Liver (tissue), 9 donors: ENCODE measurements around the gene OR10H4. TPM values are rescaled to one million over a fixed set of nuclear protein-coding genes. Genes with fewer than 3 reads are reported as not detected.

ENCODE experiments used
- DNase-seq: peaks from one replicate; pipeline ENCODE4 v3.0.0-alpha.2; 2017; ENCODE audit warnings: low spot score
- H3K27ac ChIP-seq, 2 donors: one replicate each; pipeline ENCODE4 v1.7.0; 2013; ENCODE audit warnings: inconsistent platforms in 2 of 2, low read length in 2 of 2, control low read depth in 1 of 2, low read depth in 1 of 2, mild to moderate bottlenecking in 1 of 2
- H3K27me3 ChIP-seq, 4 donors: one replicate each; pipeline versions ENCODE4 v1.6.1 to v1.7.0; 2013; ENCODE audit warnings: low read length in 3 of 4, inconsistent platforms in 1 of 4, mild to moderate bottlenecking in 1 of 4, moderate library complexity in 1 of 4; ENCODE audit not compliant: control insufficient read depth in 4 of 4, insufficient read depth in 4 of 4
- H3K36me3 ChIP-seq, 4 donors: one replicate each; pipeline versions ENCODE4 v1.6.1 to v1.7.0; 2013; ENCODE audit warnings: low read length in 3 of 4, mild to moderate bottlenecking in 3 of 4, low read depth in 1 of 4, moderate library complexity in 1 of 4; ENCODE audit not compliant: control insufficient read depth in 4 of 4, insufficient read depth in 3 of 4
- H3K4me1 ChIP-seq, 4 donors: one replicate each; pipeline versions ENCODE4 v1.6.1 to v1.7.0; 2013; ENCODE audit warnings: low read length in 3 of 4, mild to moderate bottlenecking in 3 of 4, moderate library complexity in 1 of 4; ENCODE audit not compliant: control insufficient read depth in 4 of 4, insufficient read depth in 4 of 4
- H3K4me3 ChIP-seq, 3 donors: one replicate each; pipeline versions ENCODE4 v1.6.1 to v1.7.0; 2013; ENCODE audit warnings: low read length in 3 of 3, control low read depth in 1 of 3, low read depth in 1 of 3, mild to moderate bottlenecking in 1 of 3
- H3K9ac ChIP-seq, 2 donors: one replicate each; pipeline ENCODE4 v1.7.0; 2013; ENCODE audit warnings: low read length in 2 of 2, mild to moderate bottlenecking in 2 of 2, moderate library complexity in 2 of 2, control low read depth in 1 of 2, low read depth in 1 of 2
- H3K9me3 ChIP-seq, 4 donors: one replicate each; pipeline versions ENCODE4 v1.6.1 to v1.7.0; 2013; ENCODE audit warnings: low read length in 3 of 4; ENCODE audit not compliant: control insufficient read depth in 4 of 4
- FOXA2 ChIP-seq: IDR thresholded peaks from 2 replicates; pipeline ENCODE4 v1.6.1; 2016; ENCODE audit warnings: antibody characterized with exemption
- GABPA ChIP-seq, 2 donors: IDR thresholded peaks in 1 of 2; conservative IDR thresholded peaks in 1 of 2; 2 replicates each; pipeline ENCODE4 v1.6.1; 2016; ENCODE audit warnings: antibody characterized with exemption in 2 of 2, mild to moderate bottlenecking in 1 of 2, moderate library complexity in 1 of 2
- HNF4A ChIP-seq, 2 donors: conservative IDR thresholded peaks; 2 replicates each; pipeline ENCODE4 v1.6.1; 2016; ENCODE audit warnings: antibody characterized with exemption in 2 of 2, mild to moderate bottlenecking in 2 of 2
- JUND ChIP-seq, 2 donors: IDR thresholded peaks; 2 replicates each; pipeline ENCODE4 v1.6.1; 2016; ENCODE audit warnings: antibody characterized with exemption in 2 of 2
- NR2F2 ChIP-seq: IDR thresholded peaks from 2 replicates; pipeline ENCODE4 v1.6.1; 2016; ENCODE audit warnings: antibody characterized with exemption
- TAF1 ChIP-seq: conservative IDR thresholded peaks from 2 replicates; pipeline ENCODE4 v1.6.1; 2016; ENCODE audit warnings: antibody characterized with exemption, mild to moderate bottlenecking
- WGBS: extraction: QIAGEN DNeasy Blood & Tissue Kit; methylation state at CpG from one replicate; pipeline ENCODE4 v1.1.7; 2013; 5-methylcytosine and 5-hydroxymethylcytosine counted together
- polyA plus RNA-seq, 2 donors: library from polyadenylated mRNA; stranded (reverse) in 1 of 2; unstranded in 1 of 2; fragments of 200-250 nt in 1 of 2; fragments of >200 nt in 1 of 2; fragmentation: Nextera tagmentation in 1 of 2; extraction: Ambion mirVana in 1 of 2; gene quantifications; one replicate each; pipeline versions ENCODE4 v1.2.1 to v1.2.3, GENCODE V29; 2013 to 2015
- total RNA-seq, 2 donors: library from RNA; depleted of rRNA; stranded (reverse); fragments of >200 nt; gene quantifications; one replicate each; pipeline ENCODE4 v1.2.3, GENCODE V29; 2014
- TF ChIP-seq, protein P1 (sequence below): IDR thresholded peaks from 2 replicates; pipeline ENCODE4 v1.6.1; 2016; ENCODE audit warnings: antibody characterized with exemption
- TF ChIP-seq, protein P2 (sequence below): fragments of 150-350 bp; IDR thresholded peaks from 2 replicates; pipeline ENCODE4 v1.5.1; 2017; ENCODE audit warnings: improper control_type of control experiment, low read depth, low read length; ENCODE audit not compliant: missing input control
- TF ChIP-seq, protein P3 (sequence below): IDR thresholded peaks from 2 replicates; pipeline ENCODE4 v1.6.1; 2016; ENCODE audit warnings: antibody characterized with exemption, mild to moderate bottlenecking
- donor health status: healthy.
- donor health status: healthy.
- donor health status: healthy.
- donor health status: healthy.
- donor health status: healthy.

OR10H4 gene
- total and polyA plus RNA-seq, 4 donors, result not detected

DNA sequence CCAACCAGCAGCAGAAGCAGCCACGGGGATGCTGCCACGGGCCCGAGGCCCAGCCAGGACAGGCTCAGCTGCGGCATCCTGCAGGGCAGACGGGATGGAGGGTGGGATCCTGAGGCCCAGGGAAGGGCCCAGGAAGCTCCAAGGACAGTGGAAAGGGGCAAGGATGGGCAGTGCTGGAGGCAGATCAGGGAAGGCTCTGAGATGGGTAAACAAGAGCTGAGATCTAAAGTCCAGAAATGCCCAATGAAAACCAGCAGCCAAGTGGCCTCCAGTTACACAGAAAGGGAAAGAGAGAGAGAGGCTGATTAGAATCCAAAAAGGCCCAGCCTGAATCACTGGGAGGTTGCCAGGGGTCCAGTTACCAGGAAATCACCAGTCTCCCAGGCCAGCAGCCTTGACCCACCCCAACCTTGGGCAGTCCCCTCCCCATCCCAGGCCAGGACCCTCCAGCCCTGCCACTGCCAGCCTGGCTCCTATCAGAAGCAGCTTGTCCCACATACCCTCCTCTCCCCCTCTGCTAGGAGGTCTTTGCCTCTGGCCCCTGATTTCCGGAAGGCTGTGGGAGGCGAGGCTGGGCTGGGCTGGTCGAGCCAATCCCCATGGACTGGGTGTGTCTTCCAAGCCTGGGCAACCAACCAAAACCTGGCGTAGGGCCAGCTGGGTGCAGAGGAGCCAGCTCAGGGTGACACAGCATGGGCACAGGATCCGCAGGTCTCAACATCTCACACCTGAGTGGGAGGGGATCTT is 14.3 kb upstream of the OR10H4 start, which contains the start of gene CYP4F11 (continued):
- TF ChIP-seq, protein P1, sequence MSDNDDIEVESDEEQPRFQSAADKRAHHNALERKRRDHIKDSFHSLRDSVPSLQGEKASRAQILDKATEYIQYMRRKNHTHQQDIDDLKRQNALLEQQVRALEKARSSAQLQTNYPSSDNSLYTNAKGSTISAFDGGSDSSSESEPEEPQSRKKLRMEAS, result peak; percentile 63
- TF ChIP-seq, protein P2, sequence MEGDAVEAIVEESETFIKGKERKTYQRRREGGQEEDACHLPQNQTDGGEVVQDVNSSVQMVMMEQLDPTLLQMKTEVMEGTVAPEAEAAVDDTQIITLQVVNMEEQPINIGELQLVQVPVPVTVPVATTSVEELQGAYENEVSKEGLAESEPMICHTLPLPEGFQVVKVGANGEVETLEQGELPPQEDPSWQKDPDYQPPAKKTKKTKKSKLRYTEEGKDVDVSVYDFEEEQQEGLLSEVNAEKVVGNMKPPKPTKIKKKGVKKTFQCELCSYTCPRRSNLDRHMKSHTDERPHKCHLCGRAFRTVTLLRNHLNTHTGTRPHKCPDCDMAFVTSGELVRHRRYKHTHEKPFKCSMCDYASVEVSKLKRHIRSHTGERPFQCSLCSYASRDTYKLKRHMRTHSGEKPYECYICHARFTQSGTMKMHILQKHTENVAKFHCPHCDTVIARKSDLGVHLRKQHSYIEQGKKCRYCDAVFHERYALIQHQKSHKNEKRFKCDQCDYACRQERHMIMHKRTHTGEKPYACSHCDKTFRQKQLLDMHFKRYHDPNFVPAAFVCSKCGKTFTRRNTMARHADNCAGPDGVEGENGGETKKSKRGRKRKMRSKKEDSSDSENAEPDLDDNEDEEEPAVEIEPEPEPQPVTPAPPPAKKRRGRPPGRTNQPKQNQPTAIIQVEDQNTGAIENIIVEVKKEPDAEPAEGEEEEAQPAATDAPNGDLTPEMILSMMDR, result no peak
- TF ChIP-seq GABPA (IDR thresholded peaks at IDR 0.05 in 1 of 2, conservative IDR thresholded peaks at IDR 0.05 in 1 of 2), result peak in 1 of 2 donors; percentile 54
- TF ChIP-seq NR2F2, result peak; percentile 68
- TF ChIP-seq FOXA2, result peak; percentile 84
- TF ChIP-seq TAF1, result peak; percentile 75

DNA sequence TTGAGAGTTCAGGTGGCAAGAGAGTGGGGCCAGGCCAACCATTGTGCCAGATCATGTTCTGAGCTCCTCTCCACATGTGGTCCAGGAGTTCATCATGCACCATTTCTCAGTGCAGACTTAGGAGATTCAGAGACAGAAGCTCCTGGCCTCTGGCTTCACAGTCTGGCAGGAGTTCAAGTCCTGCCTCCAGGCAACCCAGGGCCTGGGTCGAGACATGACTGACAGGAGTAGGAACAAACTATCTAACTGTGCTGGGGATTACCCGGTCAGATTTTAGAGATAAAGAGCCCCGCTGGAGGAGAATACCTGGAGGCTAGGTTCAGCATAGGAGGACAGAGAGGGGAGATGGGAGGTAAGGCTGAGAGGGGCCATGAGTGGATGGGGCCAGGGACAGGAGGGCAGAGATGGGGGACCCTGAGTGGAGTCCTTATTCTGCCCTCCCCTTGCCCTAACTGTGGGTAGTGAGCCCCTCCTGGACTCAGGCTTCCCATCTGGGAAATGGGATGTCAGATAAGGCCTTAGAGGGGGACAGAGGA is 13.6 kb upstream of the OR10H4 start:
- H3K27ac ChIP-seq, result peak overlapping the region; percentile 94 to 97
- H3K9ac ChIP-seq, result peak overlapping the region in 1 of 2 donors; percentile 2

DNA sequence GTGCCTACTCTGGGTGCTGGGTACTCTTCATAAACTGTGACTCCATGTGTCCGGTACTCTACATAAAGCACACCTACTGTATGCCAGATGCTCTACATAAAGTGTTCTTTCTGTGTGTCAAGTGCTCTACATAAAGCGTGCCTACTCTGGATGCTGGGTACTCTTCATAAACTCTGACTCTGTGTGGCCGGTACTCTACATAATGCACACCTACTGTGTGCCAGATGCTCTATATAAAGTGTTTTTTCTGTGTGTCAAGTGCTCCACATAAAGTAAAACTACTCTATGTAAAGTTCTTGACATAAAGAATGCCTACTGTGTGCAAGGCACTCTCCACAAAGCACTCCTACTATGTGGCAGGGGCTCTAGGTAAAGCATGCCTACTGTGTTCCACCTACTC is 12.6 kb upstream of the OR10H4 start:
- DNase-seq, result no peak
- H3K27ac ChIP-seq, result no peak overlapping the region
- no peak overlapping the region for H3K9ac ChIP-seq
- no peak overlapping the region for H3K4me3 ChIP-seq
- H3K9me3 ChIP-seq, result no peaks in the 10 kb centered on the region
- no peaks in the 10 kb centered on the region for H3K27me3 ChIP-seq
- H3K36me3 ChIP-seq, result no peaks in the 10 kb centered on the region
- 89% methylated on average over 3 of the region's 3 CpGs for WGBS
- TF ChIP-seq HNF4A (conservative IDR thresholded peaks at IDR 0.05), result no peak
- H3K4me1 ChIP-seq, result peaks cover 5 to 18% (median 16%) of the 10 kb centered on the region in 4 donors

More for the DNA sequence above, 13.6 kb upstream of the OR10H4 start:
- Histone ChIP-seq H3K36me3 (no peaks in the 10 kb centered on the region), H3K27me3 (no peaks in the 10 kb centered on the region), H3K4me3 (no peak overlapping the region), H3K4me1 (peaks cover 6 to 26% (median 23%) of the 10 kb centered on the region in 4 donors), H3K9me3 (no peaks in the 10 kb centered on the region)
- 17% methylated on average over 3 of the region's 3 CpGs for WGBS
- no peak for DNase-seq
- TF ChIP-seq JUND (IDR thresholded peaks at IDR 0.05) (no peak), FOXA2 (no peak), TAF1 (no peak)
- TF ChIP-seq, protein P3, sequence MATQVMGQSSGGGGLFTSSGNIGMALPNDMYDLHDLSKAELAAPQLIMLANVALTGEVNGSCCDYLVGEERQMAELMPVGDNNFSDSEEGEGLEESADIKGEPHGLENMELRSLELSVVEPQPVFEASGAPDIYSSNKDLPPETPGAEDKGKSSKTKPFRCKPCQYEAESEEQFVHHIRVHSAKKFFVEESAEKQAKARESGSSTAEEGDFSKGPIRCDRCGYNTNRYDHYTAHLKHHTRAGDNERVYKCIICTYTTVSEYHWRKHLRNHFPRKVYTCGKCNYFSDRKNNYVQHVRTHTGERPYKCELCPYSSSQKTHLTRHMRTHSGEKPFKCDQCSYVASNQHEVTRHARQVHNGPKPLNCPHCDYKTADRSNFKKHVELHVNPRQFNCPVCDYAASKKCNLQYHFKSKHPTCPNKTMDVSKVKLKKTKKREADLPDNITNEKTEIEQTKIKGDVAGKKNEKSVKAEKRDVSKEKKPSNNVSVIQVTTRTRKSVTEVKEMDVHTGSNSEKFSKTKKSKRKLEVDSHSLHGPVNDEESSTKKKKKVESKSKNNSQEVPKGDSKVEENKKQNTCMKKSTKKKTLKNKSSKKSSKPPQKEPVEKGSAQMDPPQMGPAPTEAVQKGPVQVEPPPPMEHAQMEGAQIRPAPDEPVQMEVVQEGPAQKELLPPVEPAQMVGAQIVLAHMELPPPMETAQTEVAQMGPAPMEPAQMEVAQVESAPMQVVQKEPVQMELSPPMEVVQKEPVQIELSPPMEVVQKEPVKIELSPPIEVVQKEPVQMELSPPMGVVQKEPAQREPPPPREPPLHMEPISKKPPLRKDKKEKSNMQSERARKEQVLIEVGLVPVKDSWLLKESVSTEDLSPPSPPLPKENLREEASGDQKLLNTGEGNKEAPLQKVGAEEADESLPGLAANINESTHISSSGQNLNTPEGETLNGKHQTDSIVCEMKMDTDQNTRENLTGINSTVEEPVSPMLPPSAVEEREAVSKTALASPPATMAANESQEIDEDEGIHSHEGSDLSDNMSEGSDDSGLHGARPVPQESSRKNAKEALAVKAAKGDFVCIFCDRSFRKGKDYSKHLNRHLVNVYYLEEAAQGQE, result no peak
